Posterior cingulate gyrus (tissue), 11 donors: ENCODE results near the gene ITGB2.

Source experiments
- DNase-seq, 10 donors: peaks; one replicate each; pipeline versions ENCODE4 v3.0.0 to v3.0.0-alpha.2; 2020 to 2021; ENCODE audit warnings: mixed read lengths in 3 of 10
- intact Hi-C: fragments of 100-400 bp; cut with DNase I; formaldehyde crosslinking; loops from one replicate; pipeline ENCODE4 v1.15.1; 2023

The ITGB2 gene

GRCh38 chr21:44944596-44944995 lies 23.9 kb upstream of the ITGB2 start:
- DNase-seq, result peak in 2 of 10 donors; percentile 25 to 66
- intact Hi-C loops, result no loop called here

GRCh38 chr21:44943686-44944550 lies 23.2 kb upstream of the ITGB2 start:
- DNase-seq, result peak in 3 of 10 donors; percentile 11 to 69 (median 54)
- intact Hi-C loops, result no loop called here

GRCh38 chr21:44943005-44943685 lies 22.4 kb upstream of the ITGB2 start:
- peak in 3 of 10 donors; percentile 15 to 47 (median 47) for DNase-seq

GRCh38 chr21:44942566-44942965 lies 21.9 kb upstream of the ITGB2 start:
- intact Hi-C loops, result no loop called here
- DNase-seq, result peak in 1 of 10 donors; percentile 3

More at GRCh38 chr21:44943005-44943685, 22.4 kb upstream of the ITGB2 start:
- intact Hi-C loops, result no loop called here

- intact Hi-C loops, result no loop called here
- peak in 2 of 10 donors; percentile 36 to 70 for DNase-seq
Measured at GRCh38 chr21:44941567-44941966, 20.9 kb upstream of the ITGB2 start.

- peak in 1 of 10 donors; percentile 79 for DNase-seq
- intact Hi-C loops, result no loop called here
Measured at GRCh38 chr21:44940116-44940631, 19.5 kb upstream of the ITGB2 start.

GRCh38 chr21:44939532-44940115 lies 18.9 kb upstream of the ITGB2 start, which contains the start of gene SLX9:
SLX9 (plus strand) TSS chr21:44940029; CDS start chr21:44940058, 29 bp downstream.
- DNase-seq, result peak; percentile 56 to 97 (median 75)
- intact Hi-C loops, result no loop called here

- peak in 2 of 10 donors; percentile 47 to 68 for DNase-seq
- intact Hi-C loops, result no loop called here
Measured at GRCh38 chr21:44938772-44939531, 18.3 kb upstream of the ITGB2 start.

- peak in 3 of 10 donors; percentile 15 to 79 (median 65) for DNase-seq
- intact Hi-C loops, result no loop called here
Measured at GRCh38 chr21:44935533-44935927, 14.8 kb upstream of the ITGB2 start.

GRCh38 chr21:44934797-44935532 lies 14.3 kb upstream of the ITGB2 start:
- intact Hi-C loops, result no loop called here
- peak in 3 of 10 donors; percentile 7 to 63 (median 12) for DNase-seq

- intact Hi-C loops, result no loop called here
- peak in 1 of 10 donors; percentile 7 for DNase-seq
Measured at GRCh38 chr21:44934276-44934675, 13.6 kb upstream of the ITGB2 start.

- intact Hi-C loops, result no loop called here
- DNase-seq, result peak in 3 of 10 donors; percentile 16 to 69 (median 60)
Measured at GRCh38 chr21:44933918-44934260, 13.2 kb upstream of the ITGB2 start.

- peak in 3 of 10 donors; percentile 24 to 49 (median 44) for DNase-seq
- intact Hi-C loops, result no loop called here
Measured at GRCh38 chr21:44933199-44933917, 12.7 kb upstream of the ITGB2 start.

- peak in 4 of 10 donors; percentile 29 to 85 (median 50) for DNase-seq
- intact Hi-C loops, result no loop called here
Measured at GRCh38 chr21:44932408-44933181, 11.9 kb upstream of the ITGB2 start.

GRCh38 chr21:44931501-44932407 lies 11.1 kb upstream of the ITGB2 start:
- peak in 3 of 10 donors; percentile 11 to 77 (median 58) for DNase-seq
- intact Hi-C loops, result no loop called here

- peak in 3 of 10 donors; percentile 16 to 78 (median 48) for DNase-seq
- intact Hi-C loops, result no loop called here
Measured at GRCh38 chr21:44931137-44931500, 10.4 kb upstream of the ITGB2 start.

- intact Hi-C loops, result no loop called here
- DNase-seq, result peak in 3 of 10 donors; percentile 16 to 72 (median 55)
Measured at GRCh38 chr21:44930543-44930981, 9.9 kb upstream of the ITGB2 start.
